Measurements from ENCODE around the gene VPS35L. TPM values are rescaled to one million over a fixed set of nuclear protein-coding genes. Genes with fewer than 3 reads are reported as not detected.

The VPS35L gene
- total and polyA plus RNA-seq, 2 of the 13 experiments (the other 11 are each of a cell fraction or from before 2014, with no cell fraction given), result 1.4 to 1.6 TPM

DNA sequence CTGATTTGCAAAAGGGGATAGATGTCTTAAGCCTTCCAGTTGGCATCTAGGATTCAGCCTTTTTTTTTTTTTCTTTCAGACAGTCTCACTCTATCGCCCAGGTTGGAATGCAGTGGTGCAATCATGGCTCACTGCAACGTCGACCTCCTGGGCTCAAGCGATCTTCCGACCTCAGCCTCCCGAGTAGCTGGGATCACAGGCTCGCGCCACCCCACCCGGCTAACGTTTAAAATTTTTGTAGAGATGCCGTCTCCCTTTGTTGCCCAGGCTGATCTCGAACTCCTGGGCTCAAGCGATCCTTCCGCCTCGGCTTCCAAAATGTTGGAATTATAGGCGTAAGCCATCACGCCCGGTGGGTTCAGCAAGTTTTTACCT lies 32.3 kb upstream of the VPS35L start (continued):
- TF ChIP-seq TP53 (CRISPR knock-in tag; conservative IDR thresholded peaks at IDR 0.05) (0 out of 2 replicates have a peak, but pooled peaks have one; percentile 18), NCOA2 (CRISPR knock-in tag; IDR thresholded peaks at IDR 0.05) (0 out of 2 replicates have a peak, but pooled peaks have one; percentile 11), EED (CRISPR knock-in tag; IDR thresholded peaks at IDR 0.05) (no peak), GATAD2A (CRISPR knock-in tag; IDR thresholded peaks at IDR 0.05) (peak; percentile 40; the same call in 1 of the 2 replicates), ZNF775 (CRISPR knock-in tag; IDR thresholded peaks at IDR 0.05; ENCODE audit: borderline replicate concordance) (no peak), NR2F1 (CRISPR knock-in tag; IDR thresholded peaks at IDR 0.05) (no peak), SMC3 (IDR thresholded peaks at IDR 0.05; ENCODE audit: low read length) (no peak), ZMYM2 (CRISPR knock-in tag; IDR thresholded peaks at IDR 0.05) (peak; percentile 78; the same call in 1 of the 2 replicates), SRY (CRISPR knock-in tag; IDR thresholded peaks at IDR 0.05) (peak; percentile 16; the same call in 1 of the 2 replicates), NONO (IDR thresholded peaks at IDR 0.05) (no peak), NONO (CRISPR knock-in tag; conservative IDR thresholded peaks at IDR 0.05) (no peak), ZNF460 (CRISPR knock-in tag; IDR thresholded peaks at IDR 0.05; ENCODE audit: borderline replicate concordance) (peak; percentile 99), ZKSCAN5 (CRISPR knock-in tag; IDR thresholded peaks at IDR 0.05) (0 out of 2 replicates have a peak, but pooled peaks have one; percentile 5), CC2D1A (CRISPR knock-in tag; IDR thresholded peaks at IDR 0.05) (no peak), YEATS2 (CRISPR knock-in tag; IDR thresholded peaks at IDR 0.05; ENCODE audit: borderline replicate concordance) (no peak), CAMTA2 (CRISPR knock-in tag; IDR thresholded peaks at IDR 0.05; ENCODE audit: borderline replicate concordance) (no peak), ZNF782 (CRISPR knock-in tag; IDR thresholded peaks at IDR 0.05; ENCODE audit: borderline replicate concordance) (no peak), CEBPB (IDR thresholded peaks at IDR 0.05; ENCODE audit: borderline replicate concordance, low read depth, low read length) (peak; percentile 92), ZNF143 (CRISPR knock-in tag; IDR thresholded peaks at IDR 0.05) (no peak)
- TF ChIP-seq, protein P1, sequence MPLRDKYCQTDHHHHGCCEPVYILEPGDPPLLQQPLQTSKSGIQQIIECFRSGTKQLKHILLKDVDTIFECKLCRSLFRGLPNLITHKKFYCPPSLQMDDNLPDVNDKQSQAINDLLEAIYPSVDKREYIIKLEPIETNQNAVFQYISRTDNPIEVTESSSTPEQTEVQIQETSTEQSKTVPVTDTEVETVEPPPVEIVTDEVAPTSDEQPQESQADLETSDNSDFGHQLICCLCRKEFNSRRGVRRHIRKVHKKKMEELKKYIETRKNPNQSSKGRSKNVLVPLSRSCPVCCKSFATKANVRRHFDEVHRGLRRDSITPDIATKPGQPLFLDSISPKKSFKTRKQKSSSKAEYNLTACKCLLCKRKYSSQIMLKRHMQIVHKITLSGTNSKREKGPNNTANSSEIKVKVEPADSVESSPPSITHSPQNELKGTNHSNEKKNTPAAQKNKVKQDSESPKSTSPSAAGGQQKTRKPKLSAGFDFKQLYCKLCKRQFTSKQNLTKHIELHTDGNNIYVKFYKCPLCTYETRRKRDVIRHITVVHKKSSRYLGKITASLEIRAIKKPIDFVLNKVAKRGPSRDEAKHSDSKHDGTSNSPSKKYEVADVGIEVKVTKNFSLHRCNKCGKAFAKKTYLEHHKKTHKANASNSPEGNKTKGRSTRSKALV (CRISPR knock-in tag; IDR thresholded peaks at IDR 0.05), result 0 out of 2 replicates have a peak, but pooled peaks have one; percentile 12
- TF ChIP-seq, protein P2, sequence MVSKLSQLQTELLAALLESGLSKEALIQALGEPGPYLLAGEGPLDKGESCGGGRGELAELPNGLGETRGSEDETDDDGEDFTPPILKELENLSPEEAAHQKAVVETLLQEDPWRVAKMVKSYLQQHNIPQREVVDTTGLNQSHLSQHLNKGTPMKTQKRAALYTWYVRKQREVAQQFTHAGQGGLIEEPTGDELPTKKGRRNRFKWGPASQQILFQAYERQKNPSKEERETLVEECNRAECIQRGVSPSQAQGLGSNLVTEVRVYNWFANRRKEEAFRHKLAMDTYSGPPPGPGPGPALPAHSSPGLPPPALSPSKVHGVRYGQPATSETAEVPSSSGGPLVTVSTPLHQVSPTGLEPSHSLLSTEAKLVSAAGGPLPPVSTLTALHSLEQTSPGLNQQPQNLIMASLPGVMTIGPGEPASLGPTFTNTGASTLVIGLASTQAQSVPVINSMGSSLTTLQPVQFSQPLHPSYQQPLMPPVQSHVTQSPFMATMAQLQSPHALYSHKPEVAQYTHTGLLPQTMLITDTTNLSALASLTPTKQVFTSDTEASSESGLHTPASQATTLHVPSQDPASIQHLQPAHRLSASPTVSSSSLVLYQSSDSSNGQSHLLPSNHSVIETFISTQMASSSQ (IDR thresholded peaks at IDR 0.05; ENCODE audit: low read depth), result no peak
- TF ChIP-seq, protein P2 (CRISPR knock-in tag; IDR thresholded peaks at IDR 0.05; ENCODE audit: borderline replicate concordance), result 0 out of 2 replicates have a peak, but pooled peaks have one; percentile 0
- TF ChIP-seq, protein P3, sequence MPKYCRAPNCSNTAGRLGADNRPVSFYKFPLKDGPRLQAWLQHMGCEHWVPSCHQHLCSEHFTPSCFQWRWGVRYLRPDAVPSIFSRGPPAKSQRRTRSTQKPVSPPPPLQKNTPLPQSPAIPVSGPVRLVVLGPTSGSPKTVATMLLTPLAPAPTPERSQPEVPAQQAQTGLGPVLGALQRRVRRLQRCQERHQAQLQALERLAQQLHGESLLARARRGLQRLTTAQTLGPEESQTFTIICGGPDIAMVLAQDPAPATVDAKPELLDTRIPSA (CRISPR knock-in tag; IDR thresholded peaks at IDR 0.05; ENCODE audit: borderline replicate concordance), result no peak
- TF ChIP-seq, protein P4, sequence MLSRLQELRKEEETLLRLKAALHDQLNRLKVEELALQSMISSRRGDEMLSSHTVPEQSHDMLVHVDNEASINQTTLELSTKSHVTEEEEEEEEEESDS (CRISPR knock-in tag; IDR thresholded peaks at IDR 0.05; ENCODE audit: borderline replicate concordance), result peak; percentile 81; the same call in 1 of the 2 replicates

Measured in HepG2 (cell line).